Measurements from ENCODE around the gene DSTYK.

The DSTYK gene

GRCh38 chr1:205211169-205211838 lies at the start of gene DSTYK:
Gene DSTYK (minus strand): TSS chr1:205211702. CDS start chr1:205211535, 167 bp downstream.
- peak; percentile 98 for DNase-seq (ENCODE audit: low spot score)

- no peak for DNase-seq (ENCODE audit: low spot score)
These were observed 48.5 kb upstream of the DSTYK start for GRCh38 chr1:205259998-205260397.

GRCh38 chr1:205259324-205259832 lies 47.9 kb upstream of the DSTYK start:
- no peak for DNase-seq (ENCODE audit: low spot score)

- peak; percentile 99 for DNase-seq (ENCODE audit: low spot score)
These were observed 47.2 kb upstream of the DSTYK start for GRCh38 chr1:205258719-205259118.

GRCh38 chr1:205258261-205258691 lies 46.8 kb upstream of the DSTYK start:
- DNase-seq (ENCODE audit: low spot score): no peak

GRCh38 chr1:205257735-205258134 lies 46.2 kb upstream of the DSTYK start:
- peak; percentile 69 for DNase-seq (ENCODE audit: low spot score)

GRCh38 chr1:205256951-205257625 lies 45.6 kb upstream of the DSTYK start:
- DNase-seq (ENCODE audit: low spot score): no peak

GRCh38 chr1:205255941-205256780 lies 44.7 kb upstream of the DSTYK start:
- DNase-seq (ENCODE audit: low spot score): peak; percentile 92

GRCh38 chr1:205251576-205251975 lies 40.1 kb upstream of the DSTYK start:
- DNase-seq (ENCODE audit: low spot score): no peak

- no peak for DNase-seq (ENCODE audit: low spot score)
These were observed 39.2 kb upstream of the DSTYK start for GRCh38 chr1:205250699-205251098.

GRCh38 chr1:205249651-205250050 lies 38.1 kb upstream of the DSTYK start:
- no peak for DNase-seq (ENCODE audit: low spot score)

- DNase-seq (ENCODE audit: low spot score): no peak
These were observed 37.5 kb upstream of the DSTYK start for GRCh38 chr1:205248793-205249601.

GRCh38 chr1:205247130-205247921 lies 35.8 kb upstream of the DSTYK start:
- DNase-seq (ENCODE audit: low spot score): peak; percentile 95

- no peak for DNase-seq (ENCODE audit: low spot score)
These were observed 35.0 kb upstream of the DSTYK start for GRCh38 chr1:205246351-205247119.

GRCh38 chr1:205245096-205245495 lies 33.6 kb upstream of the DSTYK start:
- no peak for DNase-seq (ENCODE audit: low spot score)

- DNase-seq (ENCODE audit: low spot score): no peak
These were observed 32.9 kb upstream of the DSTYK start for GRCh38 chr1:205244384-205244783.

- DNase-seq (ENCODE audit: low spot score): no peak
These were observed 32.1 kb upstream of the DSTYK start for GRCh38 chr1:205243350-205244191.

GRCh38 chr1:205241366-205242030 lies 30.0 kb upstream of the DSTYK start:
- DNase-seq (ENCODE audit: low spot score): no peak

- DNase-seq (ENCODE audit: low spot score): no peak
These were observed 29.1 kb upstream of the DSTYK start for GRCh38 chr1:205240569-205240968.

Measured in COLO829 (cell line).